HEK293T (cell line): ENCODE measurements around the gene C14orf180.

Experiments used
- CTCF ChIA-PET: fragments of 350-600 bp; formaldehyde crosslinking; extraction: SDS; loops from one replicate; lab custom pipeline; 2021; ENCODE audit warnings: antibody characterized with exemption, inconsistent platforms; lab: Yijun Ruan, JAX
- POLR2A ChIA-PET: fragments of 350-600 bp; formaldehyde crosslinking; extraction: SDS; loops from one replicate; lab custom pipeline; 2020; ENCODE audit warnings: antibody characterized with exemption, inconsistent platforms; lab: Yijun Ruan, JAX
- DNase-seq: peaks from one replicate; pipeline ENCODE4 v3.0.0; 2012; ENCODE audit warnings: mixed read lengths; ENCODE audit errors: extremely low spot score
- ARNT ChIP-seq: fragments of 450-650 bp; IDR thresholded peaks from 2 replicates; pipeline ENCODE4 v1.6.1; 2017; ENCODE audit warnings: mild to moderate bottlenecking
- BHLHE40 ChIP-seq: fragments of 450-650 bp; IDR thresholded peaks from 2 replicates; pipeline ENCODE4 v1.6.1; 2016; ENCODE audit warnings: mild to moderate bottlenecking, moderate library complexity, borderline replicate concordance
- CTBP1 ChIP-seq: fragments of 450-650 bp; IDR thresholded peaks from 2 replicates; pipeline ENCODE4 v1.6.1; 2016; ENCODE audit warnings: borderline replicate concordance
- ELF4 ChIP-seq: fragments of 450-650 bp; IDR thresholded peaks from 2 replicates; pipeline ENCODE4 v1.6.1; 2017; ENCODE audit warnings: antibody characterized with exemption
- FOXA1 ChIP-seq: fragments of 450-650 bp; IDR thresholded peaks from 2 replicates; pipeline ENCODE4 v1.6.1; 2016; ENCODE audit warnings: mild to moderate bottlenecking
- FOXK2 ChIP-seq: fragments of 450-650 bp; IDR thresholded peaks from 2 replicates; pipeline ENCODE4 v1.6.1; 2016; ENCODE audit warnings: mild to moderate bottlenecking
- FOXM1 ChIP-seq: fragments of 450-650 bp; IDR thresholded peaks from 2 replicates; pipeline ENCODE4 v1.6.1; 2017; ENCODE audit warnings: mild to moderate bottlenecking, borderline replicate concordance
- HDGF ChIP-seq: fragments of 450-650 bp; IDR thresholded peaks from 2 replicates; pipeline ENCODE4 v1.6.1; 2017; ENCODE audit warnings: antibody characterized with exemption, borderline replicate concordance
- L3MBTL2 ChIP-seq: fragments of 450-650 bp; conservative IDR thresholded peaks from 2 replicates; pipeline ENCODE4 v1.6.1; 2016; ENCODE audit warnings: mild to moderate bottlenecking
- LEF1 ChIP-seq: fragments of 450-650 bp; IDR thresholded peaks from 2 replicates; pipeline ENCODE4 v1.6.1; 2017; ENCODE audit warnings: mild to moderate bottlenecking, borderline replicate concordance
- NFRKB ChIP-seq: fragments of 450-650 bp; IDR thresholded peaks from 2 replicates; pipeline ENCODE4 v1.6.1; 2016; ENCODE audit warnings: mild to moderate bottlenecking, moderate library complexity
- PKNOX1 ChIP-seq: fragments of 450-650 bp; IDR thresholded peaks from 2 replicates; pipeline ENCODE4 v1.6.1; 2016
- SP1 ChIP-seq: fragments of 450-650 bp; IDR thresholded peaks from 2 replicates; pipeline ENCODE4 v1.6.1; 2017
- SUZ12 ChIP-seq: fragments of 450-650 bp; IDR thresholded peaks from 2 replicates; pipeline ENCODE4 v1.6.1; 2016; ENCODE audit warnings: mild to moderate bottlenecking
- TARDBP ChIP-seq: fragments of 450-650 bp; IDR thresholded peaks from 2 replicates; pipeline ENCODE4 v1.6.1; 2016
- ZNF384 ChIP-seq: fragments of 450-650 bp; IDR thresholded peaks from 2 replicates; pipeline ENCODE4 v1.6.1; 2016

C14orf180 gene

GRCh38 chr14:104603711-104604401, 24.3 kb downstream of the C14orf180 start:
- CTCF ChIA-PET: no interaction called here
- no peak for TF ChIP-seq ELF4
- no peak for TF ChIP-seq CTBP1
- TF ChIP-seq TARDBP: no peak
- TF ChIP-seq ZNF384: no peak
- TF ChIP-seq FOXM1: no peak
- no peak for TF ChIP-seq BHLHE40
- TF ChIP-seq FOXK2: no peak
- no peak for TF ChIP-seq L3MBTL2
- TF ChIP-seq SUZ12: no peak
- no peak for TF ChIP-seq FOXA1
- no peak for TF ChIP-seq LEF1
- no peak for TF ChIP-seq HDGF
- no peak for TF ChIP-seq ARNT
- no peak for TF ChIP-seq SP1
- no peak for TF ChIP-seq NFRKB
- no peak for TF ChIP-seq PKNOX1
- POLR2A ChIA-PET: no interaction called here
- no peak for DNase-seq

- POLR2A ChIA-PET: no interaction called here
- TF ChIP-seq L3MBTL2 (0 out of 2 replicates have a peak, but pooled peaks have one; percentile 29), PKNOX1 (no peak), SP1 (no peak)
- DNase-seq: peak; percentile 89
- CTCF ChIA-PET: no interaction called here
Observed at GRCh38 chr14:104604458-104605449, 25.2 kb downstream of the C14orf180 start, which contains the start of gene TMEM179. TSS of gene TMEM179 (minus strand) at chr14:104604772. CDS start at chr14:104604741, 31 bp downstream.

DNA sequence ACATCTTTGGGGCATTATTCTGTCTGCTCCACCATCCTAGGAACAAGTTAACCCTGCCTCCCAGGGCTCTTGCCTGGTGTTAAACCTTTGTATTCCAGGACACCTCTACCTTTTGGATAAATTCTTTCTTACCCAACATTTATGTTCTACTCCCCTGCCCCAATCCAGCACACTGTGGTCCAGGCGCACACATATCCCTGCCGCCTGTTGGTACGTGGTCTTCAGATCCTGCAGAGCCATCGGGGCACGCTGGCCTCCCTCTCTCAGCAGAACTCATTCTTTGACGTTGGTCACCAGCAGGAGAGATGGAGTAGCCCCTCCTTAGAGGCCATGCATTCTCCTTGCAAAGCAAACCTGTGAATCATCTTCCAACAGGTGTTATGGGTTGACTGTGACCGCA, 30.1 kb downstream of the C14orf180 start:
- TF ChIP-seq ZNF384: no peak
- TF ChIP-seq NFRKB: no peak
- no peak for TF ChIP-seq TARDBP
- no peak for TF ChIP-seq FOXM1
- no peak for TF ChIP-seq FOXA1
- no peak for TF ChIP-seq BHLHE40
- no peak for TF ChIP-seq SP1
- no peak for TF ChIP-seq L3MBTL2
- CTCF ChIA-PET: no interaction called here
- POLR2A ChIA-PET: no interaction called here
- no peak for DNase-seq

DNA sequence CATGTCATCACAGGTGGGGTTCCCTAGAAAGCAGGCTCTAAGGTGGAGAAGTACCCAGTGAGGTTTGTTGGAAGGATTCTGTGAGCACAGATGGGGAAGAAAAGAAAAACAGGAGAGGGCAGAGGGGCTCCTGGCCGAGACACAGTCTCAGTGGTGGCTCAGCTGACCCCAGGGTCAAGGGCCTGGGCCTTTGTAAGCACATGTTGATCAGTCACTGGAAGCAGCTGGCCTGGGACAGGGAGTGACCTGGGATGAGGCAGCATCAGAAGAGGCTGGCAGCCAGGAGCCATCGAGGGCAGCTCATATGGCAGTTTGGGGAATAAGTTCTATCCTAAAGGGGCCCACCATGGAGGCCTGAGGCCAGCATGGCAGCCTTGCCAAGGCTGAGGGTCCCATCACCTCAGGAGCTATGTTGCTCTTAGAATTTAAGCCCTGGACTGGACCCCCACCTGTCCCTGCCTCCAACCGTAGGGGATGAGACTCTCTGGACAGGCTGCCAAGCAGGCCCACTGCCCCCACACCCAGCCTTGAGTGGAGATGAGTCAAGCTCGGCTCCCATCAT, 31.3 kb downstream of the C14orf180 start:
- POLR2A ChIA-PET: no interaction called here
- no peak for TF ChIP-seq ELF4
- TF ChIP-seq SUZ12: no peak
- no peak for TF ChIP-seq HDGF
- TF ChIP-seq ARNT: no peak
- TF ChIP-seq NFRKB: no peak
- no peak for TF ChIP-seq LEF1
- TF ChIP-seq TARDBP: no peak
- CTCF ChIA-PET: no interaction called here
- no peak for DNase-seq

GRCh38 chr14:104611881-104612280, 32.3 kb downstream of the C14orf180 start:
- TF ChIP-seq FOXA1 (no peak), ELF4 (no peak), FOXK2 (no peak), CTBP1 (no peak), LEF1 (no peak), SUZ12 (no peak), FOXM1 (no peak), PKNOX1 (no peak), ARNT (no peak), SP1 (no peak), ZNF384 (no peak), NFRKB (no peak), BHLHE40 (no peak), TARDBP (no peak), HDGF (no peak), L3MBTL2 (no peak)
- CTCF ChIA-PET: interaction anchor here (1.0 kb wide), 1 partner anchor 34 kb away, joined by 3 read pairs; no protein-coding TSS in a partner anchor
- POLR2A ChIA-PET: no interaction called here

More at GRCh38 chr14:104611881-104612280, 32.3 kb downstream of the C14orf180 start:
- DNase-seq: no peak
